HepG2 (cell line): ENCODE measurements around the gene SIGLECL1. TPM values are rescaled to one million over a fixed set of nuclear protein-coding genes. Genes with fewer than 3 reads are reported as not detected.

Experiments
- ATAC-seq: fragments of 200-7000 bp; cut with Tn5 transposase; 3 replicates; pipeline ENCODE4 v1.9.1; 2020; ENCODE audit warnings: mild to moderate bottlenecking, moderate library complexity
- BruUV-seq: library from RNA; stranded (reverse); fragments of 400-500 nt; replicated peaks from 2 replicates; lab custom pipeline; 2021; lab: Mats Ljungman, UMichigan
- CTCF ChIA-PET: fragments of 300-600 bp; formaldehyde crosslinking; extraction: SDS; loops from one replicate; lab custom pipeline; 2021; ENCODE audit warnings: low total read pairs, inconsistent platforms, low intra/inter-chr PET ratio; lab: Yijun Ruan, JAX
- POLR2A ChIA-PET: fragments of 350-600 bp; sonication (Branson Sonifier 250); formaldehyde crosslinking; loops from one replicate; lab custom pipeline; 2020; ENCODE audit warnings: antibody characterized with exemption, inconsistent platforms; lab: Yijun Ruan, JAX
- DNase-seq: peaks from one replicate; pipeline ENCODE4 v3.0.0-alpha.2; 2015; ENCODE audit warnings: low spot score
- FAIRE-seq: peaks from 3 replicates; lab custom pipeline; 2011; peaks lifted over from hg19 to GRCh38; lab: Jason Lieb, UNC
- H2AFZ ChIP-seq: one replicate; pipeline ENCODE4 v1.6.1; 2011; ENCODE audit warnings: low read length, inconsistent platforms
- H3K27ac ChIP-seq: fragments of 300-600 bp; 3 replicates; pipeline ENCODE4 v1.8.0; 2011; ENCODE audit warnings: mixed run types, mild to moderate bottlenecking, mixed read lengths, low read length, inconsistent platforms; ENCODE audit not compliant: insufficient read depth; ENCODE audit errors: extremely low read length
- H3K27me3 ChIP-seq, 2 experiments: fragments of 200-600 bp in 1 of 2; 2 replicates in 1 of 2; 3 replicates in 1 of 2; pipeline versions ENCODE4 v1.6.0 to v1.8.0; 2011; ENCODE audit warnings: low read length in 2 of 2, mild to moderate bottlenecking in 2 of 2, moderate library complexity in 2 of 2, inconsistent platforms in 1 of 2; ENCODE audit not compliant: insufficient read depth in 2 of 2, control insufficient read depth in 1 of 2
- H3K36me3 ChIP-seq, 2 experiments: fragments of 200-600 bp in 1 of 2; replicated peaks in 1 of 2; 2 replicates in 1 of 2; 3 replicates in 1 of 2; pipeline versions ENCODE4 v1.5.1 to v1.8.0; 2011; ENCODE audit warnings: low read length in 2 of 2, inconsistent platforms in 1 of 2; ENCODE audit not compliant: insufficient read depth in 2 of 2, control insufficient read depth in 1 of 2
- H3K4me1 ChIP-seq: 2 replicates; pipeline ENCODE4 v1.5.1; 2012; ENCODE audit warnings: low read length, inconsistent platforms; ENCODE audit not compliant: insufficient read depth
- H3K4me2 ChIP-seq: 2 replicates; pipeline ENCODE4 v1.6.0; 2011; ENCODE audit warnings: low read depth, low read length, inconsistent platforms
- H3K4me3 ChIP-seq, 3 experiments: fragments of 200-600 bp in 1 of 3; sonication (generic), shearing (Covaris generic) in 1 of 3; replicated peaks in 1 of 3; 2 replicates each; pipeline ENCODE4 v1.5.1; 2011 to 2016; ENCODE audit warnings: low read length in 3 of 3, inconsistent platforms in 2 of 3, low read depth in 2 of 3, mild to moderate bottlenecking in 2 of 3, control low read depth in 1 of 3, mixed read lengths in 1 of 3; ENCODE audit not compliant: insufficient read depth in 1 of 3
- H3K79me2 ChIP-seq: one replicate; pipeline ENCODE4 v1.6.1; 2011; ENCODE audit warnings: low read length, inconsistent platforms; ENCODE audit not compliant: insufficient read depth
- H3K9ac ChIP-seq: 2 replicates; pipeline ENCODE4 v1.6.0; 2011; ENCODE audit warnings: mild to moderate bottlenecking, low read depth, low read length, inconsistent platforms; ENCODE audit not compliant: insufficient read depth
- H3K9me3 ChIP-seq: 2 replicates; pipeline ENCODE4 v1.5.1; 2012; ENCODE audit warnings: mild to moderate bottlenecking, low read length
- H4K20me1 ChIP-seq: 2 replicates; pipeline ENCODE4 v1.6.0; 2011; ENCODE audit warnings: inconsistent platforms, mild to moderate bottlenecking, low read length, moderate library complexity; ENCODE audit not compliant: insufficient read depth
- FOXA1 ChIP-seq, 2 experiments: fragments of 450-650 bp in 1 of 2; sonication (generic) in 1 of 2; formaldehyde crosslinking in 1 of 2; IDR thresholded peaks; 2 replicates each; pipeline versions ENCODE4 v1.4.0 to v1.6.1; 2016 to 2020; ENCODE audit warnings: missing genetic modification reagents in 1 of 2
- FOXC1 ChIP-seq: sonication (generic); formaldehyde crosslinking; IDR thresholded peaks from 2 replicates; pipeline ENCODE4 v1.8.0; 2022; ENCODE audit warnings: mild to moderate bottlenecking, missing genetic modification reagents, borderline replicate concordance
- HNRNPL ChIP-seq: fragments of 200-400 bp; formaldehyde crosslinking; IDR thresholded peaks from 2 replicates; pipeline ENCODE4 v1.6.1; 2017; ENCODE audit warnings: mild to moderate bottlenecking, low read depth, low read length
- KMT2A ChIP-seq: sonication (generic); formaldehyde crosslinking; IDR thresholded peaks from 2 replicates; pipeline ENCODE4 v1.4.0; 2020; ENCODE audit warnings: missing genetic modification reagents
- MZF1 ChIP-seq: sonication (generic); formaldehyde crosslinking; IDR thresholded peaks from 2 replicates; pipeline ENCODE4 v1.8.1; 2023; ENCODE audit warnings: mild to moderate bottlenecking, missing genetic modification reagents, borderline replicate concordance
- NONO ChIP-seq, 2 experiments: fragments of 450-650 bp in 1 of 2; sonication (generic) in 1 of 2; formaldehyde crosslinking in 1 of 2; IDR thresholded peaks in 1 of 2; conservative IDR thresholded peaks in 1 of 2; 2 replicates each; pipeline versions ENCODE4 v1.6.1 to v1.8.0; 2017 to 2022; ENCODE audit warnings: mild to moderate bottlenecking in 1 of 2, missing genetic modification reagents in 1 of 2, moderate library complexity in 1 of 2
- POGZ ChIP-seq: sonication (generic); formaldehyde crosslinking; IDR thresholded peaks from 2 replicates; pipeline ENCODE4 v1.4.0; 2020; ENCODE audit warnings: mild to moderate bottlenecking, missing genetic modification reagents
- SALL1 ChIP-seq: sonication (generic); formaldehyde crosslinking; IDR thresholded peaks from 2 replicates; pipeline ENCODE4 v1.8.0; 2022; ENCODE audit warnings: mild to moderate bottlenecking, missing genetic modification reagents
- SIX1 ChIP-seq: sonication (generic); formaldehyde crosslinking; IDR thresholded peaks from 2 replicates; pipeline ENCODE4 v1.4.0; 2020; ENCODE audit warnings: missing genetic modification reagents, borderline replicate concordance
- SIX4 ChIP-seq: sonication (generic); formaldehyde crosslinking; IDR thresholded peaks from 2 replicates; pipeline ENCODE4 v1.4.0; 2020; ENCODE audit warnings: missing genetic modification reagents
- TBX3 ChIP-seq: fragments of 450-650 bp; IDR thresholded peaks from 2 replicates; pipeline ENCODE4 v1.6.1; 2017; ENCODE audit warnings: antibody characterized with exemption, mild to moderate bottlenecking, inconsistent platforms, borderline replicate concordance
- ZFP82 ChIP-seq: sonication (generic); formaldehyde crosslinking; IDR thresholded peaks from 2 replicates; pipeline ENCODE4 v1.5.1; 2020; ENCODE audit warnings: mild to moderate bottlenecking, missing genetic modification reagents, borderline replicate concordance
- ZNF451 ChIP-seq: sonication (generic); formaldehyde crosslinking; IDR thresholded peaks from 2 replicates; pipeline ENCODE4 v1.5.0; 2020; ENCODE audit warnings: mild to moderate bottlenecking, missing genetic modification reagents
- ZNF747 ChIP-seq: sonication (generic); formaldehyde crosslinking; IDR thresholded peaks from 2 replicates; pipeline ENCODE4 v1.8.1; 2023; ENCODE audit warnings: missing genetic modification reagents, mild to moderate bottlenecking, borderline replicate concordance
- WGBS: methylation state at CpG from one replicate; pipeline ENCODE4 v1.1.6; 2017; ENCODE audit warnings: low lambda C conversion rate; 5-methylcytosine and 5-hydroxymethylcytosine counted together
- in situ Hi-C: cut with HindIII; loops from 2 replicates; pipeline ENCODE4 v1.10.0; 2017; ENCODE audit warnings: low pct_unique_long_range_greater_than_20kb; ENCODE audit not compliant: extremely low pct_ligation_motif_present
- intact Hi-C: fragments of 100-400 bp; cut with micrococcal nuclease; formaldehyde crosslinking; loops from one replicate; pipeline ENCODE4 v1.10.0; 2022; ENCODE audit not compliant: unreplicated experiment
- polyA plus RNA-seq, 8 experiments: library from polyadenylated mRNA; depleted of rRNA in 3 of 8; stranded (reverse) in 7 of 8; unstranded in 1 of 8; fragments of >200 nt; fragmentation: Illumina TruSeq in 4 of 8; extraction: Trizol in 4 of 8; gene quantifications; 2 replicates each; pipeline versions ENCODE4 v1.2.1 to v1.2.3, GENCODE V29; 2011 to 2016; ENCODE audit warnings: low read depth in 4 of 8, missing spikeins in 1 of 8, mixed read lengths in 1 of 8; ENCODE audit not compliant: insufficient read depth in 1 of 8
- total RNA-seq, 5 experiments: library from RNA; depleted of rRNA; stranded (reverse); fragments of >200 nt; fragmentation: Illumina TruSeq; extraction: Trizol; gene quantifications; 2 replicates each; pipeline ENCODE4 v1.2.3, GENCODE V29; 2016; ENCODE audit warnings: low read depth in 1 of 5

Gene SIGLECL1
- total and polyA plus RNA-seq, 2 of the 13 experiments (the other 11 are each of a cell fraction or from before 2014, with no cell fraction given), result not detected

DNA sequence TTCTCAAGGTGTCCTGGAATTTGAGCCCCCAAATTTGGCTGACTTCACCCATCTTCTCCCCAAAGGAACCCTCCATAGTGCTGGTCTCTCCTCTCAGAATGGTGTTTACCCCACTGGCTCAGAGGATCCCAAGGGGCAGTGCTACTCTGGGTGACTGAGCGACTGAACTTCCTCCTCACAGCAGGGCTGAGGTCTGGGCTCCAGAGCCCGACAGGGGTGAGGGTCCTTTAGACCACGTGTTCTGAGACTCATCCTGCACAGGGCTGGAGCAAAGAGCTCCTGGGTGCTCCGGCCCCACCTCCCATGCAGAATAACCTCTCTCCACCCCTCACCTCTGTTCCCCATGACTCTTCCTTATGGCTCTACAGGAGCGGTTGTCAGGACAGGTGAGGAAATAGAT is 49.2 kb upstream of the SIGLECL1 start:
- no peak overlapping the region for H3K4me2 ChIP-seq
- BruUV-seq, result no TSS peak
- no peak for DNase-seq
- H4K20me1 ChIP-seq, result no peaks in the 10 kb centered on the region
- no peaks in the 10 kb centered on the region for H3K36me3 ChIP-seq
- intact Hi-C loops (no loop called here), in situ Hi-C loops (no loop called here)
- H3K4me3 ChIP-seq, result no peak overlapping the region
- no peak for FAIRE-seq
- no peaks in the 10 kb centered on the region for H3K79me2 ChIP-seq
- H2AFZ ChIP-seq, result no peak overlapping the region
- no peak overlapping the region for H3K27ac ChIP-seq
- H3K9ac ChIP-seq, result no peak overlapping the region
- H3K9me3 ChIP-seq, result no peaks in the 10 kb centered on the region
- H3K27me3 ChIP-seq, result peaks cover 0 to 19% of the 10 kb centered on the region in 2 experiments; a peak in 3 of 5 replicates
- 19% methylated on average over 2 of the region's 5 CpGs for WGBS
- ChIA-PET CTCF (no interaction called here), POLR2A (no interaction called here)
- H3K4me1 ChIP-seq, result no peaks in the 10 kb centered on the region
- ATAC-seq, result no peak
- TF ChIP-seq FOXA1 (IDR thresholded peaks at IDR 0.05) (no peak), FOXA1 (CRISPR knock-in tag; IDR thresholded peaks at IDR 0.05) (no peak), TBX3 (no peak), ZNF451 (CRISPR knock-in tag) (no peak), POGZ (CRISPR knock-in tag) (no peak), KMT2A (no peak), SIX1 (no peak), FOXC1 (CRISPR knock-in tag) (no peak), SALL1 (CRISPR knock-in tag) (no peak), NONO (IDR thresholded peaks at IDR 0.05) (no peak), NONO (CRISPR knock-in tag; conservative IDR thresholded peaks at IDR 0.05) (no peak), MZF1 (CRISPR knock-in tag) (no peak), ZFP82 (no peak), HNRNPL (no peak), ZNF747 (no peak), SIX4 (CRISPR knock-in tag) (no peak)
